HEK293 (cell line): ENCODE results near the gene LMO2.

ENCODE experiments used
- CTCF ChIA-PET: fragments of 350-600 bp; formaldehyde crosslinking; extraction: SDS; loops from one replicate; lab custom pipeline; 2021; ENCODE audit warnings: antibody characterized with exemption; lab: Yijun Ruan, JAX
- POLR2A ChIA-PET: fragments of 300-600 bp; formaldehyde crosslinking; extraction: SDS; loops from one replicate; lab custom pipeline; 2020; ENCODE audit warnings: antibody characterized with exemption, inconsistent platforms; lab: Yijun Ruan, JAX
- H3K27ac ChIP-seq: fragments of 200-500 bp; sonication (Bioruptor generic); 2 replicates; pipeline ENCODE4 v1.5.1; 2014; ENCODE audit warnings: low read depth, low read length, control low read depth, inconsistent platforms; ENCODE audit errors: extremely low read depth
- H3K36me3 ChIP-seq, 2 experiments: fragments of 200-500 bp in 1 of 2; sonication (Bioruptor generic) in 1 of 2; 1 replicate in 1 of 2; 2 replicates in 1 of 2; pipeline ENCODE4 v1.5.1; 2014 to 2017; ENCODE audit warnings: inconsistent platforms in 2 of 2, low read length in 2 of 2; ENCODE audit not compliant: control insufficient read depth in 2 of 2, insufficient read depth in 1 of 2
- H3K4me1 ChIP-seq: fragments of 200-500 bp; sonication (Bioruptor generic); 2 replicates; pipeline ENCODE4 v1.5.1; 2014; ENCODE audit warnings: mild to moderate bottlenecking, low read length, inconsistent platforms; ENCODE audit not compliant: control insufficient read depth, insufficient read depth
- H3K4me3 ChIP-seq: 2 replicates; pipeline ENCODE4 v1.5.1; 2011; ENCODE audit warnings: low read depth, mild to moderate bottlenecking, control low read depth, low read length, moderate library complexity
- H3K9me3 ChIP-seq: fragments of 200-500 bp; sonication (Bioruptor generic); 2 replicates; pipeline ENCODE4 v1.5.1; 2014; ENCODE audit warnings: low read depth, low read length, inconsistent platforms; ENCODE audit not compliant: control insufficient read depth, insufficient read depth
- BCL11B ChIP-seq: fragments of 450-650 bp; formaldehyde crosslinking; IDR thresholded peaks from 2 replicates; pipeline ENCODE4 v1.5.1; 2016; ENCODE audit warnings: low read depth, missing biosample characterization, missing genetic modification characterization
- BCL6B ChIP-seq: fragments of 450-650 bp; formaldehyde crosslinking; IDR thresholded peaks from 2 replicates; pipeline ENCODE4 v1.5.1; 2017; ENCODE audit warnings: missing biosample characterization, missing genetic modification characterization
- KLF9 ChIP-seq: fragments of 450-650 bp; formaldehyde crosslinking; IDR thresholded peaks from 2 replicates; pipeline ENCODE4 v1.5.1; 2016; ENCODE audit warnings: missing biosample characterization, missing genetic modification characterization, low read depth
- PRDM1 ChIP-seq: fragments of 450-650 bp; formaldehyde crosslinking; IDR thresholded peaks from 2 replicates; pipeline ENCODE4; 2016; ENCODE audit warnings: missing biosample characterization, missing genetic modification characterization
- PRDM6 ChIP-seq: fragments of 450-650 bp; formaldehyde crosslinking; IDR thresholded peaks from 2 replicates; pipeline ENCODE4 v1.5.1; 2017; ENCODE audit warnings: missing biosample characterization, missing genetic modification characterization
- SETDB1 ChIP-seq: IDR thresholded peaks from one replicate; pipeline ENCODE4 v1.6.1; 2017; ENCODE audit warnings: mild to moderate bottlenecking, low read length, moderate library complexity, mixed read lengths; ENCODE audit not compliant: insufficient read length
- ZBTB17 ChIP-seq: fragments of 450-650 bp; formaldehyde crosslinking; IDR thresholded peaks from 2 replicates; pipeline ENCODE4 v1.5.1; 2016; ENCODE audit warnings: missing biosample characterization, missing genetic modification characterization
- ZBTB26 ChIP-seq: fragments of 450-650 bp; formaldehyde crosslinking; optimal IDR thresholded peaks from 2 replicates; pipeline ENCODE3; 2016; ENCODE audit warnings: missing biosample characterization, mild to moderate bottlenecking, missing genetic modification characterization
- ZBTB6 ChIP-seq: fragments of 450-650 bp; formaldehyde crosslinking; IDR thresholded peaks from 2 replicates; pipeline ENCODE4 v1.5.1; 2017; ENCODE audit warnings: missing biosample characterization, missing genetic modification characterization
- ZBTB8A ChIP-seq: fragments of 450-650 bp; formaldehyde crosslinking; IDR thresholded peaks from 2 replicates; pipeline ENCODE4 v1.5.1; 2016; ENCODE audit warnings: missing biosample characterization, missing genetic modification characterization
- ZFP69B ChIP-seq: fragments of 450-650 bp; formaldehyde crosslinking; IDR thresholded peaks from 2 replicates; pipeline ENCODE4 v1.5.1; 2016; ENCODE audit warnings: missing biosample characterization, missing genetic modification characterization
- ZNF133 ChIP-seq: fragments of 450-650 bp; formaldehyde crosslinking; IDR thresholded peaks from 2 replicates; pipeline ENCODE4 v1.5.1; 2016; ENCODE audit warnings: missing biosample characterization, missing genetic modification characterization
- ZNF138 ChIP-seq: fragments of 450-650 bp; formaldehyde crosslinking; IDR thresholded peaks from 2 replicates; pipeline ENCODE4 v1.5.1; 2016; ENCODE audit warnings: missing biosample characterization, missing genetic modification characterization, borderline replicate concordance
- ZNF148 ChIP-seq: fragments of 450-650 bp; formaldehyde crosslinking; IDR thresholded peaks from 2 replicates; pipeline ENCODE4 v1.5.0; 2017; ENCODE audit warnings: missing biosample characterization, missing genetic modification characterization, borderline replicate concordance
- ZNF169 ChIP-seq: fragments of 450-650 bp; formaldehyde crosslinking; IDR thresholded peaks from 2 replicates; pipeline ENCODE4 v1.5.1; 2016; ENCODE audit warnings: missing biosample characterization, missing genetic modification characterization
- ZNF184 ChIP-seq: fragments of 450-650 bp; IDR thresholded peaks from 2 replicates; pipeline ENCODE4 v1.5.1; 2018; ENCODE audit warnings: missing biosample characterization, mild to moderate bottlenecking, missing genetic modification characterization
- ZNF221 ChIP-seq: fragments of 450-650 bp; formaldehyde crosslinking; IDR thresholded peaks from 2 replicates; pipeline ENCODE4 v1.5.1; 2017; ENCODE audit warnings: missing biosample characterization, missing genetic modification characterization, borderline replicate concordance
- ZNF335 ChIP-seq: fragments of 450-650 bp; formaldehyde crosslinking; conservative IDR thresholded peaks from 2 replicates; pipeline ENCODE4 v1.5.1; 2016; ENCODE audit warnings: missing biosample characterization, missing genetic modification characterization
- ZNF449 ChIP-seq: fragments of 450-650 bp; formaldehyde crosslinking; IDR thresholded peaks from 2 replicates; pipeline ENCODE4 v1.5.1; 2017; ENCODE audit warnings: missing biosample characterization, mild to moderate bottlenecking, missing genetic modification characterization, moderate library complexity
- ZNF513 ChIP-seq: fragments of 450-650 bp; IDR thresholded peaks from 2 replicates; pipeline ENCODE4 v1.5.1; 2018; ENCODE audit warnings: missing biosample characterization, missing genetic modification characterization
- ZNF610 ChIP-seq: fragments of 450-650 bp; formaldehyde crosslinking; IDR thresholded peaks from 2 replicates; pipeline ENCODE4 v1.5.1; 2016; ENCODE audit warnings: missing biosample characterization, missing genetic modification characterization, borderline replicate concordance
- ZNF692 ChIP-seq: fragments of 450-650 bp; formaldehyde crosslinking; IDR thresholded peaks from 2 replicates; pipeline ENCODE4 v1.5.1; 2016; ENCODE audit warnings: missing biosample characterization, missing genetic modification characterization

LMO2 gene

GRCh38 chr11:33874433-33874832 lies 17.4 kb downstream of the LMO2 start (continued):
- TF ChIP-seq KLF9 (tag by site-specific recombination) (no peak), ZNF221 (tag by site-specific recombination) (no peak), SETDB1 (no peak), BCL6B (tag by site-specific recombination) (no peak), ZNF184 (tag by site-specific recombination) (no peak), ZNF610 (no peak), ZNF148 (tag by site-specific recombination) (no peak), ZNF133 (tag by site-specific recombination) (no peak), ZNF513 (tag by site-specific recombination) (no peak), BCL11B (tag by site-specific recombination) (no peak)

- no peaks in the 10 kb centered on the region for H3K4me1 ChIP-seq
- TF ChIP-seq PRDM6 (tag by site-specific recombination) = no peak
- TF ChIP-seq ZNF449 (tag by site-specific recombination) = no peak
- TF ChIP-seq PRDM1 (tag by site-specific recombination) = 0 out of 2 replicates have a peak, but pooled peaks have one; percentile 15
- TF ChIP-seq ZBTB17 (tag by site-specific recombination) = peak; percentile 49
- peak; percentile 76 for TF ChIP-seq ZNF335 (tag by site-specific recombination)
- TF ChIP-seq ZNF138 (tag by site-specific recombination) = no peak
- no peak for TF ChIP-seq ZNF169 (tag by site-specific recombination)
- TF ChIP-seq ZBTB8A = peak; percentile 67
- TF ChIP-seq ZFP69B = peak; percentile 97
- peak; percentile 82; the same call in 1 of the 2 replicates for TF ChIP-seq ZBTB6 (tag by site-specific recombination)
- TF ChIP-seq ZNF692 (tag by site-specific recombination) = peak; percentile 97
- TF ChIP-seq ZBTB26 (tag by site-specific recombination) = peak; percentile 36
- peak overlapping the region; percentile 46 for H3K4me3 ChIP-seq
- H3K36me3 ChIP-seq = no peaks in the 10 kb centered on the region
- CTCF ChIA-PET = interaction anchor here (0.7 kb wide), 5 partner anchors 26 to 1049 kb away, joined by 3 read pairs; no protein-coding TSS in a partner anchor
- H3K27ac ChIP-seq = no peak overlapping the region; the same call in 1 of the 2 replicates
- POLR2A ChIA-PET = interaction anchor here (0.7 kb wide), 1 partner anchor 206 kb away, joined by 3 read pairs; no protein-coding TSS in a partner anchor
- H3K9me3 ChIP-seq = no peaks in the 10 kb centered on the region
Observed at GRCh38 chr11:33869481-33870422, 22.1 kb downstream of the LMO2 start.
